Posterior cingulate gyrus (tissue), 11 donors: ENCODE results near the gene ZNF423.
A peak's percentile ranks its signal among the peaks of the same experiment; 100 is the strongest.
"Not testable (repeated sequence)": the region's sequence is repeated elsewhere in the genome, so short reads cannot be mapped to it uniquely, and the experiment has no call there.

Experiments
- DNase-seq, 10 donors: peaks; one replicate each; pipeline versions ENCODE4 v3.0.0 to v3.0.0-alpha.2; 2020 to 2021; ENCODE audit warnings: mixed read lengths in 3 of 10
- intact Hi-C: fragments of 100-400 bp; cut with DNase I; formaldehyde crosslinking; loops from one replicate; pipeline ENCODE4 v1.15.1; 2023

ZNF423 gene

DNA sequence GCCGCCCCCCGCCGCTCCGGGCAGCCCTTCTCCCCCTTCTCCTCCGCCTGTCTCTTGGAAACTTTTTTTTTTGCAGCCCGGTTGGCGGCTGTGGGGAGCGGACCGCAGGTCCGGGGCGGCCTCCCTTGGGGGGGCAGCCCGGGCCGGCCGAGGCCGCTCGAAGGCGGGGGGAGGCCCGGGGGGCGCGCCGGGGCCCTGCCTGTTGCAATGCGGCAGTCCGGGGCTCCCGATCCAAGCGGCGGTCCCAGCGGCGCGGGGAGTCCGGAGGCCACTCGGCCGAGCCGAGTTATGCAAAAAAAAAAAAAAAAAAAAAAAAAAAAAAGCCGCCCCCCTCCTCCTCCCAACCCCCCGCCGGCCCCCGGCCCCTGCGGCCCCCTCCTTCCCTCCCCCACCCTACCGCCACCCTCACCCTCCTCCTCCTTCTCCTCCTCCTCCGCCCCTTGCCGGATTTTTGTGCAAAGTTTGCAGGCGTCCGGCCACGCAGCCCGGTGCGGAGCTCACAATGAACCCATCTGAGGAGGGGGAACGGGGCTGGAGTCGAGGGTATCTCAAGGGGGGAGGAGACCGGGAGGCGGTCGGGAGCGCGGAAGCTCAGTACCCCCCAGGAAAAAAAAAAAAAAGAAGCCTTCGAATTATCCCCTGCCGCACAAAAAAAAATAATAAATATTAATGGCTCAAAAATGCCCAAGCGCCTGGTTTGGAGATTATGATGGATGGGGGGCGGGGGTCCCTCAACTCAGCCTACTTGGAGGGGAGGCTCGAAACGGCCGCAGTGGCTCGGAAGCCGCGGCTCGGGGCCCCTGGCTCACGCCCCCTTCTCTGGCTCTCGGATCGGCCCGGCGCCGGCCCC, at the start of gene ZNF423:
Gene ZNF423, minus strand, starts transcription at position 291 of the 850 bp plus-strand sequence. CDS start 338 bp downstream, outside the sequence.
- peak in 1 of 10 donors; percentile 59 for DNase-seq
- intact Hi-C loops, result loop anchor here (2.0 to 5.0 kb wide), 2 partner anchors 249 to 363 kb away; no protein-coding TSS in a partner anchor

GRCh38 chr16:49904348-49905062, 48.6 kb upstream of the ZNF423 start:
- peak in 3 of 10 donors; percentile 25 to 44 (median 40) for DNase-seq
- intact Hi-C loops, result no loop called here

DNA sequence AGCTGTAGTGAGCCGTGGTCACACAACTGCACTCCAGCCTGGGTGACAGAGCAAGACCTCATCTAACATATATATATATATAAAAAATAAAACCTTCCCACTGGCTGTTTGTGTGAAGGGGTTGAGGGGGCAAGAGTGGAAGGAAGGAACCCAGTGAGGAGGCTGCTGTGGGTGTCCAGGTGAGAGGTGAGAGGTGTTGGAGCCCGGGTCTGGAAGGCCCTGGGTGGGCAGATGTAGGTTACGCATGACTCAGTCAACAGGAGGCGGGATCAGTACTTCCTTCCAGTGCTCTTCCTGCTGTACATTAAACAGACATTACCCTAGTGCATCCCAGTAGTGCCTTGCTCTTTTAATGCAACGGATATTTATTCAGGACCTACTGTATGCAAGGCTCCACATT, 47.0 kb upstream of the ZNF423 start:
- DNase-seq, result peak in 3 of 10 donors; percentile 17 to 54 (median 20)
- intact Hi-C loops, result no loop called here

- intact Hi-C loops, result no loop called here
- peak in 3 of 10 donors; percentile 19 to 60 (median 54) for DNase-seq
Observed at GRCh38 chr16:49901711-49902110, 45.8 kb upstream of the ZNF423 start.

DNA sequence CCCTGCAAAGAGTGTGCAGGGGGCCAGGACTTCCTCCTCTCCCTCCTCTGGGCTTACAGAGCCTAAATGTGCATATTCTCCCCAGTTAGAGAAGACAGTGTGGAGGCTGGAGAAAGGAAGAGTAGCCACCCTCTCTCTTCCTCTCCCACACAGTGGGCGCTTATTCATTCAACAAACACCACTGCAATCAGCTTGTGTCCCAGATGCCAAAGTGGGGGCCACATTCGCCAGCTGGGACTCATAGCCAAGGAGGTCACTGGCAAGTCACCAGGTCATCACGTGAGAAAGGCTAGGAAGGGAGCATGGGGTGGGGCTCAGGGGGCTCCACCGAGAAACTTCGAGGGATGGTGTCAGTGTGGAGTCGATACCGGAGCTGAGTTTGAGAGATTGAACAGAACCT, 45.0 kb upstream of the ZNF423 start:
- peak in 3 of 10 donors; percentile 26 to 57 (median 53) for DNase-seq
- intact Hi-C loops, result no loop called here

GRCh38 chr16:49899991-49900695, 44.2 kb upstream of the ZNF423 start:
- DNase-seq, result no peak
- intact Hi-C loops, result no loop called here

GRCh38 chr16:49896447-49896964, 40.6 kb upstream of the ZNF423 start:
- DNase-seq, result no peak
- intact Hi-C loops, result no loop called here

GRCh38 chr16:49890876-49891275, 35.0 kb upstream of the ZNF423 start:
- intact Hi-C loops, result no loop called here
- no peak for DNase-seq

GRCh38 chr16:49889725-49890397, 33.9 kb upstream of the ZNF423 start:
- no peak for DNase-seq
- intact Hi-C loops, result no loop called here

DNA sequence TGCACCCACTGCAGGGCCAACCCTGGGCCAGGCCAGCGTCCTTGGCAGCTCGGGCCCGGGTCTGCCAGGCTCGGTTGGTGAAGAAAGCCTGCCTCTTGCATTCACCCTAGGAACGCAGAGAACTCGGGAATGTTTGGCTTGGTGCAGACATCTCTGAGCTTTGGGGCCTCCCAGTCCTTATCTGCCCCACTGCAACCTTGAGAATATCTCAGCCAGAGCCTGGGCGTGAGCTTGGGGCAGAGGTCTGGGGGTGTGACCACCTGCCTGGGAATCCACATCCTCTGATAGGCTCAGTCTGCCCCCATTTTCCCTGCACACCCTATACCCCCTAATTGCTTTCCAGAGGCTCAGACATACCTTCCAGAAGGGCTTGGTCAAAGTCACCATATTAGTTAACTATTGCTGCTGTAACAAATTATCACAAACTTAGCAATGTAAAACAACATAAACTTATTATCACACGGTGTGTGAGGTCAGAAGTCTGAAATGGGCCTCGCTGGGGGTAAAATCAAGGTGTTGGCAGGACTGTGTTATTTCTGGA, 30.7 kb upstream of the ZNF423 start:
- intact Hi-C loops, result no loop called here
- DNase-seq, result no peak

DNA sequence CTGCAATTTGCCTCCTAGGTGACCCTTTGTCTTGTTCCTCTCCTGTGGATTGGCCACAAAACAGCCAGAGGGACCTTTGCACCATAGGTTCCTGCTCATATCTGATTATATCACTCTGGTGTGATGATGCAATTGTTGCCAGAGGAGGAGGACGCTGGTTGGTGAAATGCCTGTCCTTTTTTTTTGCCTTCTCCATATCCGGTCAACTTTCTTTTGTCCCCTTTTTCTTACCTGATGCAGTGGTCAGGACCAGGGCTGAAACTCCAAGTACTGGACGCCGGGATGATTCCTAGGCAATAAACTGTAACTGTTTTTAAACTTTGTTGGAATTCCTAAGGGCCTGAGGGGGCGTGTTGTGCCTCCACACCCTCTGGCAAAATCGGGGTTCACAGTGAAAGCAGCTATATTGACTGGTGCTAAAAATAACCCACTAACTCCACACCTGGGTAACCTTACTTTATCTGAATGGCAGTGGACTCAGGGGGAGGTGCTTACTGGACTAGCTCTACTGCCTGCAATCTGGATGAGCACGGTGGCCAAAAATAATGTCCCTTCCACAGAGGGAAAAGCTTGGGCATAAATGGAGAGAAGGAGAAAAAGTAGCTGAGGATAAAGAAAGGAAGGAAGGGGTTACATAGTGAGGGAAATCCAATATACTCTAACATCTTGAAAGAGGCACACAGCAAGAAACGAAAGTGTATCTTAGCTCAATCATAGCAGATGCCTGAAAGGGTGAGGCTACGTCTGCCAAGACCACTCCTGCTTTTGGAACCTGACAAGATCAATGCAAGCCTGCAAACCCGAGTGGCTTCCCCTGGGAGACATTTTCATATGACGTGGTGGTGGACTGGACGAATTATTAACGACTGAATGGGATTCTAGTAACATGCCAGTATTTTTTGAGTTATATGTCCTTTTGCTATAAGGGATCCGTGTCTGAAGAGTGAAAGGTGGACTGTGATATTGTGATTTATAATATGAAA, 28.4 kb upstream of the ZNF423 start:
- intact Hi-C loops, result no loop called here
- no peak for DNase-seq

- no peak for DNase-seq
- intact Hi-C loops, result no loop called here
Observed at GRCh38 chr16:49883076-49884014, 27.4 kb upstream of the ZNF423 start.

DNA sequence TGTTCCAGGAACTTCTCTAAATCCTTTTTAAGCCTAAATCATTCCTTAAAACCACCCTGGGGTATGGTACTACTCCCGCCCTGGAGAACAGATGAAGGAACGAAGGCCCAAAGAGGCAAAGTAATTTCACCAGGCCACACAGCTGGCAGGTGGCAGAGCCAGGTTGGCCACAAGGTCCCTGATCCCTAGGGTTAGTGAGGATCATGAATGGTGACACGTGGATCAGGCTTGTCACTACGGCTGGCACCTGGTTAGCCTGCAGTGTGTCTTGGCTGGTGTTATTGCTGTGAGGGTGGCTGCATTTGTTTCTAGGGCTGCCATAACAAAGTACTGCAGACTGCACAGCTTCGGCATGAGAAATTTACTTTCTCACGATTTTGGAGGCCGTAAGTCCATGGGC, 26.0 kb upstream of the ZNF423 start:
- intact Hi-C loops, result no loop called here
- no peak for DNase-seq

DNA sequence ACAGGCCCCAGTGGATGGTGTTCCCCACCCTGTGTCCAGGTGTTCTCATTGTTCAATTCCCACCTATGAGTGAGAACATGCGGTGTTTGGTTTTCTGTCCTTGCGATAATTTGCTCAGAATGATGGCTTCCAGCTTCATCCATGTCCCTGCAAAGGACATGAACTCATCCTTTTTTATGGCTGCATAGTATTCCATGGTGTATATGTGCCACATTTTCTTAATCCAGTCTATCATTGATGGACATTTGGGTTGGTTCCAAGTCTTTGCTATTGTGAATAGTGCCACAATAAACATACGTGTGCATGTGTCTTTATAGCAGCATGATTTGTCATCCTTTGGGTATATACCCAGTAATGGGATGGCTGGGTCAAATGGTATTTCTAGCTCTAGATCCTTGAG, 22.6 kb upstream of the ZNF423 start:
- intact Hi-C loops, result loop anchor here (10.0 kb wide), 1 partner anchor 474 kb away; no protein-coding TSS in a partner anchor

GRCh38 chr16:49876716-49877129, 20.8 kb upstream of the ZNF423 start:
- intact Hi-C loops, result loop anchor here (10.0 kb wide), 1 partner anchor 472 kb away; no protein-coding TSS in a partner anchor
- peak in 5 of 10 donors; percentile 20 to 86 (median 78) for DNase-seq

More for the DNA sequence above, 22.6 kb upstream of the ZNF423 start:
- not testable (repeated sequence) for DNase-seq

DNA sequence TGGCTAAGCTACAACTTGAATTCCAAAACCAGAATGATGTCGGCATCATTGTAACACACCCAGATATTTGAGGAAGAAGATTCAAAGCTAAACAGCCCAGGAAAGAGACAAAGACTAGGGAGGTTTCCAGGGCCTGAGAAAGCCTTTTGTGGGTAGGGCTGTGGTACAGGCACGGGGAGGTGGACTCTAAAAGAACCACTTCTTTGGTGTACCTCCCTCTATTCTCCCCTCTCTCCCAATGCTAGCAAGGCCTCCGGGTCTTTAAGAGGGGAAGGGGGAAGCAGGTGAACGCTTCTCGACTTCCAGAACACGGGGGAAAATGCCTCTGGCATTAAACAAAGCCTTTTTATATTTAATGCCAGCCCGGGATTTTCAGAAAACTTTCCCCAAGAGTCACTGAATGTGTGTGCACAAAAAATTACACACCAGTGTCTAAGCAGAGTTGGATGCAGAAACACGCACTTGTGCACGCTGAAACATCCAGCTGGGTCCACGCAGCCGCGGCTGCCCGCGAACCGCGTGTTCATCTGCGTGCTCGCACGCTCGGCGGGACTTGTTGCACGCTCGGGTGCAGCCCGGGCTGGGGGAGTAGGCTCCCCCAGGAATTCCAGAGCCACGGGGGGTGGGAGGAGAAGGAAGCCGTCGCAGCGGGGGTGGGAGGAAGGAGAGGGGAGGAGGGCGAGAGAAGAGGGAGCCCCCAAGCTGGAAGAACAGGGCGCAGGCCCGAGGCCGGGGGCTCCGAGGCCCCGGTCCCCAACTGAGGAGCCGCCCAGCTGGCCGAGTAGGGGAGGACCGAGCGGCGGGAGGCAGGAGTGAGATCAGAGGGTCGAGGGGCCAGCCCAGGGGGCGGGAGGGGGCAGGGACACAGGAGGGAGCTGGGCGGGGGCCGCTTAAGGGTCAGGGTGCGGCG, 20.1 kb upstream of the ZNF423 start:
- intact Hi-C loops, result loop anchor here (10.0 kb wide), 1 partner anchor 471 kb away; no protein-coding TSS in a partner anchor
- DNase-seq, result peak in 2 of 10 donors; percentile 59 to 85
